Endothelial cell of umbilical vein (primary cell): Measurements from ENCODE around the gene LMO7.

Experiments
- EZH2 ChIP-seq: IDR thresholded peaks from 2 replicates; pipeline ENCODE4 v1.6.1; 2012; ENCODE audit warnings: borderline replicate concordance, low read depth, mild to moderate bottlenecking, moderate library complexity, low read length, inconsistent platforms; ENCODE audit not compliant: severe bottlenecking
- FOS ChIP-seq: IDR thresholded peaks from 2 replicates; pipeline ENCODE4 v1.6.1; 2011; ENCODE audit warnings: mild to moderate bottlenecking, low read length, moderate library complexity, borderline replicate concordance; ENCODE audit not compliant: insufficient read depth
- GATA2 ChIP-seq: IDR thresholded peaks from 2 replicates; pipeline ENCODE4 v1.7.0; 2011; ENCODE audit warnings: low read depth, mild to moderate bottlenecking, moderate library complexity, mixed read lengths, low read length; ENCODE audit not compliant: insufficient read length, insufficient read depth
- JUN ChIP-seq: IDR thresholded peaks from 2 replicates; pipeline ENCODE4 v1.6.1; 2011; ENCODE audit warnings: borderline replicate concordance, low read depth; ENCODE audit not compliant: insufficient read length, insufficient read depth
- MYC ChIP-seq: IDR thresholded peaks from one replicate; pipeline ENCODE4 v1.6.1; 2011; ENCODE audit warnings: mild to moderate bottlenecking, low read depth, low read length
- POLR2A ChIP-seq: IDR thresholded peaks from 2 replicates; pipeline ENCODE4 v1.6.1; 2012; ENCODE audit warnings: low read depth, mild to moderate bottlenecking, control low read depth, low read length
- POLR2AphosphoS5 ChIP-seq: IDR thresholded peaks from 2 replicates; pipeline ENCODE4 v1.6.1; 2012; ENCODE audit warnings: low read depth, mild to moderate bottlenecking, control low read depth, low read length, moderate library complexity; ENCODE audit not compliant: insufficient read depth
- TF ChIP-seq, protein P1 (sequence below), 2 donors: IDR thresholded peaks; 1 replicate in 1 of 2; 2 replicates in 1 of 2; pipeline ENCODE4 v1.5.1; 2011; ENCODE audit warnings: low read length in 2 of 2, mild to moderate bottlenecking in 2 of 2, moderate library complexity in 2 of 2, control low read depth in 1 of 2, inconsistent platforms in 1 of 2, low read depth in 1 of 2; ENCODE audit not compliant: insufficient read depth in 1 of 2; ENCODE audit errors: extremely low read depth in 1 of 2
- TF ChIP-seq, protein P2 (sequence below): IDR thresholded peaks from 2 replicates; pipeline ENCODE4 v1.6.1; 2011; ENCODE audit not compliant: insufficient read depth, insufficient read length

DNA sequence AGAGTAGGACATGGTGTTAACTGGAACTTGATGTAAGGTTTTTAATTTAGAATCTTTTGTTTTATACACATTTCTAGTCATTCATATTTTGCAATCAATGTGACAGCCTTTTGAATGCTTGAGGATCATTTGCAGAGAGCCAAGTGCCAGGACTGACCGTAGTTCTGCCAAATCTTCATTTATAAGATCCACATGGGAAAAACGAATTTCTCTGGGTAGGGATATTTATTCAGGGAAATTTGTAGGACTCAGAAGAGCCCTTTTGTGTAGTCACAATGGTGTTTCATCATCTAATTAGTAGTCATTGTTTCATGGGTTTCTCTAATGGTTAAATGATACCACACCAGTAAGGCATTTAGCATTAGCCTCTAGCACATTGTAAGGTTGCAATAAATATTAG lies 161.1 kb downstream of the LMO7 start:
- TF ChIP-seq, protein P1, sequence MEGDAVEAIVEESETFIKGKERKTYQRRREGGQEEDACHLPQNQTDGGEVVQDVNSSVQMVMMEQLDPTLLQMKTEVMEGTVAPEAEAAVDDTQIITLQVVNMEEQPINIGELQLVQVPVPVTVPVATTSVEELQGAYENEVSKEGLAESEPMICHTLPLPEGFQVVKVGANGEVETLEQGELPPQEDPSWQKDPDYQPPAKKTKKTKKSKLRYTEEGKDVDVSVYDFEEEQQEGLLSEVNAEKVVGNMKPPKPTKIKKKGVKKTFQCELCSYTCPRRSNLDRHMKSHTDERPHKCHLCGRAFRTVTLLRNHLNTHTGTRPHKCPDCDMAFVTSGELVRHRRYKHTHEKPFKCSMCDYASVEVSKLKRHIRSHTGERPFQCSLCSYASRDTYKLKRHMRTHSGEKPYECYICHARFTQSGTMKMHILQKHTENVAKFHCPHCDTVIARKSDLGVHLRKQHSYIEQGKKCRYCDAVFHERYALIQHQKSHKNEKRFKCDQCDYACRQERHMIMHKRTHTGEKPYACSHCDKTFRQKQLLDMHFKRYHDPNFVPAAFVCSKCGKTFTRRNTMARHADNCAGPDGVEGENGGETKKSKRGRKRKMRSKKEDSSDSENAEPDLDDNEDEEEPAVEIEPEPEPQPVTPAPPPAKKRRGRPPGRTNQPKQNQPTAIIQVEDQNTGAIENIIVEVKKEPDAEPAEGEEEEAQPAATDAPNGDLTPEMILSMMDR (IDR thresholded peaks at IDR 0.05; ENCODE audit: extremely low read depth in 1 of 2, insufficient read depth in 1 of 2, low read depth in 1 of 2, low read length in 2 of 2), result no peak
- TF ChIP-seq POLR2A (no peak), EZH2 (no peak), POLR2AphosphoS5 (no peak), MYC (no peak), JUN (no peak), GATA2 (no peak), FOS (no peak)
- TF ChIP-seq, protein P2, sequence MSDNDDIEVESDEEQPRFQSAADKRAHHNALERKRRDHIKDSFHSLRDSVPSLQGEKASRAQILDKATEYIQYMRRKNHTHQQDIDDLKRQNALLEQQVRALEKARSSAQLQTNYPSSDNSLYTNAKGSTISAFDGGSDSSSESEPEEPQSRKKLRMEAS, result no peak
